HEK293 (cell line): ENCODE results near the gene WDFY2.

Experiments used
- CTCF ChIA-PET: fragments of 350-600 bp; formaldehyde crosslinking; extraction: SDS; loops from one replicate; lab custom pipeline; 2021; ENCODE audit warnings: antibody characterized with exemption; lab: Yijun Ruan, JAX
- POLR2A ChIA-PET: fragments of 300-600 bp; formaldehyde crosslinking; extraction: SDS; loops from one replicate; lab custom pipeline; 2020; ENCODE audit warnings: antibody characterized with exemption, inconsistent platforms; lab: Yijun Ruan, JAX
- H3K27ac ChIP-seq: fragments of 200-500 bp; sonication (Bioruptor generic); 2 replicates; pipeline ENCODE4 v1.5.1; 2014; ENCODE audit warnings: low read depth, low read length, control low read depth, inconsistent platforms; ENCODE audit errors: extremely low read depth
- H3K36me3 ChIP-seq, 2 experiments: fragments of 200-500 bp in 1 of 2; sonication (Bioruptor generic) in 1 of 2; 1 replicate in 1 of 2; 2 replicates in 1 of 2; pipeline ENCODE4 v1.5.1; 2014 to 2017; ENCODE audit warnings: inconsistent platforms in 2 of 2, low read length in 2 of 2; ENCODE audit not compliant: control insufficient read depth in 2 of 2, insufficient read depth in 1 of 2
- H3K4me1 ChIP-seq: fragments of 200-500 bp; sonication (Bioruptor generic); 2 replicates; pipeline ENCODE4 v1.5.1; 2014; ENCODE audit warnings: mild to moderate bottlenecking, low read length, inconsistent platforms; ENCODE audit not compliant: control insufficient read depth, insufficient read depth
- H3K4me3 ChIP-seq: 2 replicates; pipeline ENCODE4 v1.5.1; 2011; ENCODE audit warnings: low read depth, mild to moderate bottlenecking, control low read depth, low read length, moderate library complexity
- H3K9me3 ChIP-seq: fragments of 200-500 bp; sonication (Bioruptor generic); 2 replicates; pipeline ENCODE4 v1.5.1; 2014; ENCODE audit warnings: low read depth, low read length, inconsistent platforms; ENCODE audit not compliant: control insufficient read depth, insufficient read depth
- EGR2 ChIP-seq: fragments of 450-650 bp; formaldehyde crosslinking; IDR thresholded peaks from 2 replicates; pipeline ENCODE4 v1.5.1; 2016; ENCODE audit warnings: low read depth, missing biosample characterization, missing genetic modification characterization
- ELK4 ChIP-seq: IDR thresholded peaks from 2 replicates; pipeline ENCODE4 v1.6.1; 2011; ENCODE audit warnings: mild to moderate bottlenecking, low read depth, low read length, borderline replicate concordance
- GLI4 ChIP-seq: fragments of 450-650 bp; formaldehyde crosslinking; IDR thresholded peaks from 2 replicates; pipeline ENCODE4 v1.5.1; 2016; ENCODE audit warnings: missing biosample characterization, missing genetic modification characterization
- KLF7 ChIP-seq: fragments of 450-650 bp; formaldehyde crosslinking; IDR thresholded peaks from 2 replicates; pipeline ENCODE4 v1.5.1; 2016; ENCODE audit warnings: missing biosample characterization, missing genetic modification characterization, borderline replicate concordance
- KLF8 ChIP-seq: fragments of 450-650 bp; formaldehyde crosslinking; IDR thresholded peaks from 2 replicates; pipeline ENCODE4 v1.5.1; 2016; ENCODE audit warnings: missing biosample characterization, missing genetic modification characterization
- YY2 ChIP-seq: fragments of 450-650 bp; formaldehyde crosslinking; IDR thresholded peaks from 2 replicates; pipeline ENCODE4 v1.5.1; 2016; ENCODE audit warnings: missing biosample characterization, missing genetic modification characterization
- ZBTB48 ChIP-seq: fragments of 450-650 bp; formaldehyde crosslinking; IDR thresholded peaks from 2 replicates; pipeline ENCODE4 v1.5.1; 2016; ENCODE audit warnings: missing biosample characterization, missing genetic modification characterization
- ZBTB7A ChIP-seq: fragments of 450-650 bp; formaldehyde crosslinking; IDR thresholded peaks from 2 replicates; pipeline ENCODE4 v1.5.1; 2016; ENCODE audit warnings: low read depth, missing biosample characterization, missing genetic modification characterization
- ZFP3 ChIP-seq: fragments of 450-650 bp; formaldehyde crosslinking; IDR thresholded peaks from 2 replicates; pipeline ENCODE4 v1.5.1; 2016; ENCODE audit warnings: low read depth, missing biosample characterization, missing genetic modification characterization
- ZNF211 ChIP-seq: fragments of 450-650 bp; formaldehyde crosslinking; IDR thresholded peaks from 2 replicates; pipeline ENCODE4 v1.5.1; 2016; ENCODE audit warnings: low read depth, missing biosample characterization, missing genetic modification characterization
- ZNF280C ChIP-seq: fragments of 450-650 bp; formaldehyde crosslinking; IDR thresholded peaks from 2 replicates; pipeline ENCODE4 v1.5.1; 2016; ENCODE audit warnings: missing biosample characterization, missing genetic modification characterization
- ZNF324 ChIP-seq: fragments of 450-650 bp; formaldehyde crosslinking; IDR thresholded peaks from 2 replicates; pipeline ENCODE4 v1.5.1; 2016; ENCODE audit warnings: missing biosample characterization, missing genetic modification characterization
- ZNF350 ChIP-seq: fragments of 450-650 bp; formaldehyde crosslinking; IDR thresholded peaks from 2 replicates; pipeline ENCODE4 v1.5.0; 2017; ENCODE audit warnings: missing biosample characterization, mild to moderate bottlenecking, missing genetic modification characterization
- ZNF362 ChIP-seq: fragments of 450-650 bp; formaldehyde crosslinking; IDR thresholded peaks from 2 replicates; pipeline ENCODE4 v1.5.1; 2016; ENCODE audit warnings: missing biosample characterization, missing genetic modification characterization
- ZNF37A ChIP-seq: fragments of 450-650 bp; IDR thresholded peaks from 2 replicates; pipeline ENCODE4 v1.5.1; 2018; ENCODE audit warnings: missing biosample characterization, missing genetic modification characterization
- ZNF416 ChIP-seq: fragments of 450-650 bp; formaldehyde crosslinking; IDR thresholded peaks from 2 replicates; pipeline ENCODE4 v1.5.1; 2016; ENCODE audit warnings: missing biosample characterization, missing genetic modification characterization
- ZNF600 ChIP-seq: fragments of 450-650 bp; formaldehyde crosslinking; IDR thresholded peaks from 2 replicates; pipeline ENCODE4 v1.5.1; 2016; ENCODE audit warnings: missing biosample characterization, missing genetic modification characterization
- ZNF654 ChIP-seq: fragments of 450-650 bp; formaldehyde crosslinking; IDR thresholded peaks from 2 replicates; pipeline ENCODE4 v1.5.1; 2016; ENCODE audit warnings: low read depth, missing biosample characterization, missing genetic modification characterization
- ZNF660 ChIP-seq: fragments of 450-650 bp; IDR thresholded peaks from 2 replicates; pipeline ENCODE4 v1.5.1; 2018; ENCODE audit warnings: missing biosample characterization, mild to moderate bottlenecking, missing genetic modification characterization
- ZSCAN23 ChIP-seq: fragments of 450-650 bp; formaldehyde crosslinking; IDR thresholded peaks from 2 replicates; pipeline ENCODE4 v1.5.1; 2016; ENCODE audit warnings: missing biosample characterization, missing genetic modification characterization
- TF ChIP-seq, protein P1 (sequence below): fragments of 450-650 bp; formaldehyde crosslinking; IDR thresholded peaks from 2 replicates; pipeline ENCODE4 v1.5.1; 2017; ENCODE audit warnings: missing biosample characterization, missing genetic modification characterization
- TF ChIP-seq, protein P2 (sequence below): fragments of 450-650 bp; formaldehyde crosslinking; IDR thresholded peaks from 2 replicates; pipeline ENCODE4 v1.5.1; 2017; ENCODE audit warnings: missing biosample characterization, missing genetic modification characterization

Gene WDFY2

DNA sequence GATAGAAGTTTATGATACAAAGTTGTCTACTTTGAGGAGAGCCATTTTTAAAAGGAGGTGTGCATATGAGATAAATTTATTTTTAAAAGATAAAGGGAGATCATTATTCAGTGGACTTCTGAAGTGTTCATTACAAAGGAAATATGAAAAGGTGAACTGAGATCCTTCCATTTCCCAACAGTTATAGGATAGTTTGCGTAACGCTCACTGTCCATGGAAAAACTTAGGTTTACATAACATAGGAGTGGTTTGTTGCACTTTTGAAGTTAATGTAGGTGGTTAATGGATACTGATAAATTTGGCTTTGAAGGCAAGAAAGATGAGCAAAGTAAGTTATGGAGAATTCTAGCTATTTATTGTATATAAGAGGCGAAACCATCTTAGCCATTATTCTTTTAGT is 92.5 kb downstream of the WDFY2 start:
- Histone ChIP-seq H3K9me3 (no peaks in the 10 kb centered on the region), H3K4me1 (0 out of 2 replicates have a peak, but pooled peaks cover 2% of the 10 kb centered on the region), H3K27ac (no peak overlapping the region), H3K4me3 (no peak overlapping the region)
- TF ChIP-seq KLF8 (tag by site-specific recombination) (no peak), ZNF37A (tag by site-specific recombination) (no peak), ZNF660 (no peak)
- TF ChIP-seq, all 188 proteins: peak for 0
- no peaks in the 10 kb centered on the region for H3K36me3 ChIP-seq
- ChIA-PET CTCF (no interaction called here), POLR2A (no interaction called here)

DNA sequence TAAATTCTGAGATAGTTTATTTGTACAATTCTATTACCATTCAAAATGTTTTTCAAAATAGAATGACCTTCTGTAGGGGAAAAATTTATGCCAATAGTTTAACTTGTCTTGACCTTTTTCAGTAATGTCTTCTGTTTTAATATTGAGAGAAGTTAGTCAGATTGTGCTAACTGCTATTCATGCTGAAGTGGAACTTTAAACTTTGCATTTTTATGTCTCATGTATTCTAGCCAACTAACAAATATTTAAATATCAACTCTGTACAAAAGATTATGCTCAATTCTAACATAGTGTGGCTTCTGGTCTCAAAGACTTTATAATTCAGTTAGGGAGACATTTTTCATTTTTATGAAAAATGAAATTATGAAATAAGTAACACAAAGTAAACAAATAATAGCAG is 94.2 kb downstream of the WDFY2 start:
- Histone ChIP-seq H3K9me3 (no peaks in the 10 kb centered on the region), H3K36me3 (no peaks in the 10 kb centered on the region), H3K4me1 (0 out of 2 replicates have a peak, but pooled peaks cover 2% of the 10 kb centered on the region), H3K27ac (no peak overlapping the region), H3K4me3 (no peak overlapping the region)
- no peak for TF ChIP-seq ZNF654 (tag by site-specific recombination)
- CTCF ChIA-PET = no interaction called here
- POLR2A ChIA-PET = no interaction called here

GRCh38 chr13:51679616-51680015 is 95.4 kb downstream of the WDFY2 start:
- no peaks in the 10 kb centered on the region for H3K9me3 ChIP-seq
- 0 out of 2 replicates have a peak, but pooled peaks cover 2% of the 10 kb centered on the region for H3K4me1 ChIP-seq
- no peaks in the 10 kb centered on the region for H3K36me3 ChIP-seq
- CTCF ChIA-PET = no interaction called here
- H3K27ac ChIP-seq = no peak overlapping the region
- POLR2A ChIA-PET = interaction anchor here (1.2 kb wide), 1 partner anchor 226 kb away, joined by 3 read pairs; no protein-coding TSS in a partner anchor
- H3K4me3 ChIP-seq = no peak overlapping the region
- TF ChIP-seq ZBTB7A (tag by site-specific recombination) (no peak), ZNF324 (tag by site-specific recombination) (no peak), ZNF600 (tag by site-specific recombination) (no peak), ZBTB48 (no peak), ZSCAN23 (tag by site-specific recombination) (no peak), YY2 (tag by site-specific recombination) (no peak), ZFP3 (tag by site-specific recombination) (no peak), ELK4 (no peak), GLI4 (tag by site-specific recombination) (no peak), ZNF362 (tag by site-specific recombination) (no peak), ZNF280C (tag by site-specific recombination) (no peak), KLF7 (no peak), EGR2 (tag by site-specific recombination) (no peak), ZNF211 (no peak), ZNF350 (tag by site-specific recombination) (no peak), ZNF416 (tag by site-specific recombination) (no peak)
- TF ChIP-seq, protein P1, sequence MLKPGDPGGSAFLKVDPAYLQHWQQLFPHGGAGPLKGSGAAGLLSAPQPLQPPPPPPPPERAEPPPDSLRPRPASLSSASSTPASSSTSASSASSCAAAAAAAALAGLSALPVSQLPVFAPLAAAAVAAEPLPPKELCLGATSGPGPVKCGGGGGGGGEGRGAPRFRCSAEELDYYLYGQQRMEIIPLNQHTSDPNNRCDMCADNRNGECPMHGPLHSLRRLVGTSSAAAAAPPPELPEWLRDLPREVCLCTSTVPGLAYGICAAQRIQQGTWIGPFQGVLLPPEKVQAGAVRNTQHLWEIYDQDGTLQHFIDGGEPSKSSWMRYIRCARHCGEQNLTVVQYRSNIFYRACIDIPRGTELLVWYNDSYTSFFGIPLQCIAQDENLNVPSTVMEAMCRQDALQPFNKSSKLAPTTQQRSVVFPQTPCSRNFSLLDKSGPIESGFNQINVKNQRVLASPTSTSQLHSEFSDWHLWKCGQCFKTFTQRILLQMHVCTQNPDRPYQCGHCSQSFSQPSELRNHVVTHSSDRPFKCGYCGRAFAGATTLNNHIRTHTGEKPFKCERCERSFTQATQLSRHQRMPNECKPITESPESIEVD (tag by site-specific recombination) = no peak
- TF ChIP-seq, protein P2, sequence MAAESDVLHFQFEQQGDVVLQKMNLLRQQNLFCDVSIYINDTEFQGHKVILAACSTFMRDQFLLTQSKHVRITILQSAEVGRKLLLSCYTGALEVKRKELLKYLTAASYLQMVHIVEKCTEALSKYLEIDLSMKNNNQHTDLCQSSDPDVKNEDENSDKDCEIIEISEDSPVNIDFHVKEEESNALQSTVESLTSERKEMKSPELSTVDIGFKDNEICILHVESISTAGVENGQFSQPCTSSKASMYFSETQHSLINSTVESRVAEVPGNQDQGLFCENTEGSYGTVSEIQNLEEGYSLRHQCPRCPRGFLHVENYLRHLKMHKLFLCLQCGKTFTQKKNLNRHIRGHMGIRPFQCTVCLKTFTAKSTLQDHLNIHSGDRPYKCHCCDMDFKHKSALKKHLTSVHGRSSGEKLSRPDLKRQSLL = no peak
